HepG2 (cell line): ENCODE data around the gene NAIF1. TPM values are rescaled to one million over a fixed set of nuclear protein-coding genes. Genes with fewer than 3 reads are reported as not detected.
A peak's percentile ranks its signal among the peaks of the same experiment; 100 is the strongest.

ENCODE experiments used
- ARID5B ChIP-seq: IDR thresholded peaks from 2 replicates; pipeline ENCODE4 v1.4.0; 2020; ENCODE audit warnings: mild to moderate bottlenecking, missing genetic modification reagents
- ATF7 ChIP-seq, 2 experiments: fragments of 450-650 bp in 1 of 2; sonication (generic) in 1 of 2; formaldehyde crosslinking in 1 of 2; IDR thresholded peaks; 2 replicates each; pipeline versions ENCODE4 v1.4.0 to v1.6.1; 2016 to 2020; ENCODE audit warnings: antibody characterized with exemption in 1 of 2, mild to moderate bottlenecking in 1 of 2, missing genetic modification reagents in 1 of 2
- DR1 ChIP-seq: sonication (generic); formaldehyde crosslinking; IDR thresholded peaks from 2 replicates; pipeline ENCODE4 v1.8.0; 2021; ENCODE audit warnings: mild to moderate bottlenecking, missing genetic modification reagents, inconsistent platforms
- HCFC1 ChIP-seq: fragments of 150-350 bp; IDR thresholded peaks from 2 replicates; pipeline ENCODE4 v1.6.1; 2014; ENCODE audit warnings: low read depth, low read length
- HIVEP1 ChIP-seq: sonication (generic); formaldehyde crosslinking; IDR thresholded peaks from 2 replicates; pipeline ENCODE4 v1.4.0; 2020; ENCODE audit warnings: mild to moderate bottlenecking, missing genetic modification reagents
- MIER2 ChIP-seq: IDR thresholded peaks from 2 replicates; pipeline ENCODE4 v1.6.1; 2016; ENCODE audit warnings: missing biosample characterization, missing genetic modification reagents
- NFE2L2 ChIP-seq: fragments of 150-350 bp; IDR thresholded peaks from 2 replicates; pipeline ENCODE4 v1.6.1; 2014; ENCODE audit warnings: low read length
- POLR2AphosphoS5 ChIP-seq: IDR thresholded peaks from 2 replicates; pipeline ENCODE4 v1.6.1; 2012; ENCODE audit warnings: low read depth, low read length
- RAD51 ChIP-seq: fragments of 450-650 bp; IDR thresholded peaks from 2 replicates; pipeline ENCODE4 v1.6.1; 2016; ENCODE audit warnings: borderline replicate concordance
- TOE1 ChIP-seq: sonication (generic); formaldehyde crosslinking; IDR thresholded peaks from 2 replicates; pipeline ENCODE4 v1.4.0; 2020; ENCODE audit warnings: mild to moderate bottlenecking, missing genetic modification reagents
- U2AF1 ChIP-seq: fragments of 200-400 bp; formaldehyde crosslinking; optimal IDR thresholded peaks from 2 replicates; pipeline ENCODE3; 2017; ENCODE audit warnings: mild to moderate bottlenecking, low read depth, low read length
- ZBTB3 ChIP-seq: sonication (generic); formaldehyde crosslinking; IDR thresholded peaks from 2 replicates; pipeline ENCODE4 v1.4.0; 2020; ENCODE audit warnings: low read depth, mild to moderate bottlenecking, moderate library complexity, missing genetic modification reagents, borderline replicate concordance
- ZKSCAN8 ChIP-seq: IDR thresholded peaks from 2 replicates; pipeline ENCODE4 v1.6.1; 2016; ENCODE audit warnings: borderline replicate concordance, missing genetic modification reagents, missing compliant biosample characterization
- ZMYM2 ChIP-seq: sonication (generic); formaldehyde crosslinking; IDR thresholded peaks from 2 replicates; pipeline ENCODE4 v1.8.0; 2022; ENCODE audit warnings: mild to moderate bottlenecking, missing genetic modification reagents
- ZNF234 ChIP-seq: sonication (generic); formaldehyde crosslinking; conservative IDR thresholded peaks from 2 replicates; pipeline ENCODE4 v1.5.1; 2020; ENCODE audit warnings: mild to moderate bottlenecking, missing genetic modification reagents
- ZNF251 ChIP-seq: sonication (generic); formaldehyde crosslinking; IDR thresholded peaks from 2 replicates; pipeline ENCODE4 v1.9.0; 2021; ENCODE audit warnings: mild to moderate bottlenecking, missing genetic modification reagents
- ZNF547 ChIP-seq: sonication (generic); formaldehyde crosslinking; IDR thresholded peaks from 2 replicates; pipeline ENCODE4 v1.5.1; 2020; ENCODE audit warnings: mild to moderate bottlenecking, missing genetic modification reagents
- ZNF629 ChIP-seq: sonication (generic); formaldehyde crosslinking; conservative IDR thresholded peaks from 2 replicates; pipeline ENCODE4 v1.5.0; 2020; ENCODE audit warnings: missing genetic modification reagents
- ZNF660 ChIP-seq: sonication (generic); formaldehyde crosslinking; IDR thresholded peaks from 2 replicates; pipeline ENCODE4 v1.5.1; 2020; ENCODE audit warnings: mild to moderate bottlenecking, low read depth, missing genetic modification reagents, borderline replicate concordance
- ZSCAN20 ChIP-seq: sonication (generic); formaldehyde crosslinking; IDR thresholded peaks from 2 replicates; pipeline ENCODE4 v1.4.0; 2020; ENCODE audit warnings: missing genetic modification reagents, mild to moderate bottlenecking, borderline replicate concordance
- ZSCAN9 ChIP-seq: IDR thresholded peaks from 2 replicates; pipeline ENCODE4 v1.6.1; 2016; ENCODE audit warnings: borderline replicate concordance
- polyA plus RNA-seq, 8 experiments: library from polyadenylated mRNA; depleted of rRNA in 3 of 8; stranded (reverse) in 7 of 8; unstranded in 1 of 8; fragments of >200 nt; fragmentation: Illumina TruSeq in 4 of 8; extraction: Trizol in 4 of 8; gene quantifications; 2 replicates each; pipeline versions ENCODE4 v1.2.1 to v1.2.3, GENCODE V29; 2011 to 2016; ENCODE audit warnings: low read depth in 4 of 8, missing spikeins in 1 of 8, mixed read lengths in 1 of 8; ENCODE audit not compliant: insufficient read depth in 1 of 8
- total RNA-seq, 5 experiments: library from RNA; depleted of rRNA; stranded (reverse); fragments of >200 nt; fragmentation: Illumina TruSeq; extraction: Trizol; gene quantifications; 2 replicates each; pipeline ENCODE4 v1.2.3, GENCODE V29; 2016; ENCODE audit warnings: low read depth in 1 of 5
- TF ChIP-seq, protein P1 (sequence below): sonication (generic); formaldehyde crosslinking; IDR thresholded peaks from 2 replicates; pipeline ENCODE4 v1.4.0; 2020; ENCODE audit warnings: mild to moderate bottlenecking, missing genetic modification reagents
- TF ChIP-seq, protein P2 (sequence below): sonication (generic); formaldehyde crosslinking; IDR thresholded peaks from 2 replicates; pipeline ENCODE4 v1.4.0; 2020; ENCODE audit warnings: low read depth, mild to moderate bottlenecking, missing genetic modification reagents

Gene NAIF1
- total and polyA plus RNA-seq, 2 of the 13 experiments (the other 11 are each of a cell fraction or from before 2014, with no cell fraction given), result 6.0 to 6.9 TPM

- peak; percentile 94 for TF ChIP-seq ARID5B (CRISPR knock-in tag)
- 0 out of 2 replicates have a peak, but pooled peaks have one; percentile 38 for TF ChIP-seq ZNF251 (CRISPR knock-in tag)
- peak; percentile 95 for TF ChIP-seq HIVEP1 (CRISPR knock-in tag)
- TF ChIP-seq ZSCAN20 (CRISPR knock-in tag), result no peak
- no peak for TF ChIP-seq POLR2AphosphoS5
- TF ChIP-seq ZNF660 (CRISPR knock-in tag), result no peak; the same call in 1 of the 2 replicates
- peak; percentile 100 for TF ChIP-seq ZNF629 (CRISPR knock-in tag)
- TF ChIP-seq ZKSCAN8 (CRISPR knock-in tag), result peak; percentile 91
- TF ChIP-seq NFE2L2, result no peak
- peak; percentile 91; the same call in 1 of the 2 replicates for TF ChIP-seq RAD51
- TF ChIP-seq U2AF1, result peak; percentile 15
- peak; percentile 93 for TF ChIP-seq ZSCAN9
- TF ChIP-seq, protein P1, sequence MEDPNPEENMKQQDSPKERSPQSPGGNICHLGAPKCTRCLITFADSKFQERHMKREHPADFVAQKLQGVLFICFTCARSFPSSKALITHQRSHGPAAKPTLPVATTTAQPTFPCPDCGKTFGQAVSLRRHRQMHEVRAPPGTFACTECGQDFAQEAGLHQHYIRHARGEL (CRISPR knock-in tag), result no peak
- peak; percentile 91 for TF ChIP-seq ZMYM2 (CRISPR knock-in tag)
- no peak for TF ChIP-seq ATF7 (IDR thresholded peaks at IDR 0.05)
- peak; percentile 90; the same call in 1 of the 2 replicates for TF ChIP-seq ATF7 (CRISPR knock-in tag; IDR thresholded peaks at IDR 0.05)
- TF ChIP-seq ZBTB3 (CRISPR knock-in tag), result peak; percentile 93; the same call in 1 of the 2 replicates
- TF ChIP-seq HCFC1, result no peak
- TF ChIP-seq, protein P2, sequence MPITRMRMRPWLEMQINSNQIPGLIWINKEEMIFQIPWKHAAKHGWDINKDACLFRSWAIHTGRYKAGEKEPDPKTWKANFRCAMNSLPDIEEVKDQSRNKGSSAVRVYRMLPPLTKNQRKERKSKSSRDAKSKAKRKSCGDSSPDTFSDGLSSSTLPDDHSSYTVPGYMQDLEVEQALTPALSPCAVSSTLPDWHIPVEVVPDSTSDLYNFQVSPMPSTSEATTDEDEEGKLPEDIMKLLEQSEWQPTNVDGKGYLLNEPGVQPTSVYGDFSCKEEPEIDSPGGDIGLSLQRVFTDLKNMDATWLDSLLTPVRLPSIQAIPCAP (CRISPR knock-in tag), result no peak
- TF ChIP-seq MIER2, result peak; percentile 86
- TF ChIP-seq TOE1 (CRISPR knock-in tag), result peak; percentile 26; the same call in 1 of the 2 replicates
- no peak for TF ChIP-seq ZNF234 (CRISPR knock-in tag)
- TF ChIP-seq ZNF547 (CRISPR knock-in tag), result no peak; the same call in none of the 2 replicates
- no peak for TF ChIP-seq DR1 (CRISPR knock-in tag)
Measured at GRCh38 chr9:128115187-128116103, 48.3 kb upstream of the NAIF1 start (continued).
